ENCODE data around the gene CD300C.

Gene CD300C

GRCh38 chr17:74524653-74525464 lies 21.1 kb downstream of the CD300C start:
- Histone ChIP-seq H3K9me3 (ENCODE audit: insufficient read depth, low read length) (no peaks in the 10 kb centered on the region), H3K9ac (ENCODE audit: low read length) (no peak overlapping the region), H3K79me2 (ENCODE audit: insufficient read depth, low read length) (no peaks in the 10 kb centered on the region), H3F3A (ENCODE audit: insufficient read depth) (no peaks in the 10 kb centered on the region), H3K4me2 (ENCODE audit: low read depth, low read length, poor library complexity, severe bottlenecking) (no peak overlapping the region), H3K36me3 (ENCODE audit: low read length) (no peaks in the 10 kb centered on the region), H3K27ac (ENCODE audit: low read depth, low read length) (no peak overlapping the region), H3K27me3 (ENCODE audit: low read length) (no peaks in the 10 kb centered on the region), H3K4me3 (ENCODE audit: insufficient read depth, low read length, poor library complexity, severe bottlenecking) (no peak overlapping the region), H4K20me1 (ENCODE audit: low read depth, low read length) (no peaks in the 10 kb centered on the region), H3K9me2 (replicated peaks; ENCODE audit: insufficient read depth, low read length) (no peaks in the 10 kb centered on the region), H2AFZ (ENCODE audit: low read depth, low read length, severe bottlenecking) (no peak overlapping the region)
- TF ChIP-seq EZH2phosphoT487 (conservative IDR thresholded peaks at IDR 0.05; ENCODE audit: low read length): no peak
- TF ChIP-seq, protein P1, sequence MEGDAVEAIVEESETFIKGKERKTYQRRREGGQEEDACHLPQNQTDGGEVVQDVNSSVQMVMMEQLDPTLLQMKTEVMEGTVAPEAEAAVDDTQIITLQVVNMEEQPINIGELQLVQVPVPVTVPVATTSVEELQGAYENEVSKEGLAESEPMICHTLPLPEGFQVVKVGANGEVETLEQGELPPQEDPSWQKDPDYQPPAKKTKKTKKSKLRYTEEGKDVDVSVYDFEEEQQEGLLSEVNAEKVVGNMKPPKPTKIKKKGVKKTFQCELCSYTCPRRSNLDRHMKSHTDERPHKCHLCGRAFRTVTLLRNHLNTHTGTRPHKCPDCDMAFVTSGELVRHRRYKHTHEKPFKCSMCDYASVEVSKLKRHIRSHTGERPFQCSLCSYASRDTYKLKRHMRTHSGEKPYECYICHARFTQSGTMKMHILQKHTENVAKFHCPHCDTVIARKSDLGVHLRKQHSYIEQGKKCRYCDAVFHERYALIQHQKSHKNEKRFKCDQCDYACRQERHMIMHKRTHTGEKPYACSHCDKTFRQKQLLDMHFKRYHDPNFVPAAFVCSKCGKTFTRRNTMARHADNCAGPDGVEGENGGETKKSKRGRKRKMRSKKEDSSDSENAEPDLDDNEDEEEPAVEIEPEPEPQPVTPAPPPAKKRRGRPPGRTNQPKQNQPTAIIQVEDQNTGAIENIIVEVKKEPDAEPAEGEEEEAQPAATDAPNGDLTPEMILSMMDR (IDR thresholded peaks at IDR 0.05; ENCODE audit: insufficient read depth, low read length, poor library complexity, severe bottlenecking): no peak

DNA sequence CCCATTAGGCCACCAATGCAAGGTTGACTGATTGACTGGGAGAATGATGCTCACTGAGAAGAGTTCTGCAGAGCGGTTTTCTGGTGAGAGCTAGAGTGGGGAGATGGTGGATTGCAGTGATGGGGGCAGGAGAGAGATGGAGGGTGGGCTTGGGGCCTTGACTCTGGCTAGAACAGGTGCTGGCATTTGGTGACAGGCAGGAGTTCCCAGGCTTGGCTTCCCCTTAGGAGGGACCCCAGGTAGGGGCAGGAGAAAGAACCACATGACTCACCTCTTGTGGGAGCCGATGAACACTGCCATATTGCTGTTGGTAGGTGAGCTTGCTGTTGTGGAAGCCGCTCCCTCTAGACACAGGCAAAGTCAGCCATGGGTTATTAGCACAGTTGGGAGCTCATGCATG lies 22.6 kb downstream of the CD300C start:
- H3F3A ChIP-seq (ENCODE audit: insufficient read depth): no peaks in the 10 kb centered on the region
- no peaks in the 10 kb centered on the region for H4K20me1 ChIP-seq (ENCODE audit: low read depth, low read length)
- no peaks in the 10 kb centered on the region for H3K9me2 ChIP-seq (replicated peaks; ENCODE audit: insufficient read depth, low read length)
- H3K4me2 ChIP-seq (ENCODE audit: low read depth, low read length, poor library complexity, severe bottlenecking): no peak overlapping the region
- H3K27ac ChIP-seq (ENCODE audit: low read depth, low read length): no peak overlapping the region
- H3K9me3 ChIP-seq (ENCODE audit: insufficient read depth, low read length): peaks cover 1% of the 10 kb centered on the region; the same call in 1 of the 2 replicates
- TF ChIP-seq, protein P1 (IDR thresholded peaks at IDR 0.05; ENCODE audit: insufficient read depth, low read length, poor library complexity, severe bottlenecking): no peak
- no peak for TF ChIP-seq EZH2phosphoT487 (conservative IDR thresholded peaks at IDR 0.05; ENCODE audit: low read length)
- H3K4me3 ChIP-seq (ENCODE audit: insufficient read depth, low read length, poor library complexity, severe bottlenecking): no peak overlapping the region
- no peak overlapping the region for H3K9ac ChIP-seq (ENCODE audit: low read length)
- H3K36me3 ChIP-seq (ENCODE audit: low read length): no peaks in the 10 kb centered on the region
- no peaks in the 10 kb centered on the region for H3K27me3 ChIP-seq (ENCODE audit: low read length)
- H2AFZ ChIP-seq (ENCODE audit: low read depth, low read length, severe bottlenecking): no peak overlapping the region
- no peaks in the 10 kb centered on the region for H3K79me2 ChIP-seq (ENCODE audit: insufficient read depth, low read length)

GRCh38 chr17:74522381-74523105 lies 23.4 kb downstream of the CD300C start:
- H3K36me3 ChIP-seq (ENCODE audit: low read length): no peaks in the 10 kb centered on the region
- no peak overlapping the region for H3K27ac ChIP-seq (ENCODE audit: low read depth, low read length)
- H3K79me2 ChIP-seq (ENCODE audit: insufficient read depth, low read length): no peaks in the 10 kb centered on the region
- H3K9ac ChIP-seq (ENCODE audit: low read length): no peak overlapping the region
- H3K27me3 ChIP-seq (ENCODE audit: low read length): no peaks in the 10 kb centered on the region
- H3K4me2 ChIP-seq (ENCODE audit: low read depth, low read length, poor library complexity, severe bottlenecking): no peak overlapping the region
- no peak overlapping the region for H2AFZ ChIP-seq (ENCODE audit: low read depth, low read length, severe bottlenecking)
- no peak for TF ChIP-seq EZH2phosphoT487 (conservative IDR thresholded peaks at IDR 0.05; ENCODE audit: low read length)
- TF ChIP-seq, protein P1 (IDR thresholded peaks at IDR 0.05; ENCODE audit: insufficient read depth, low read length, poor library complexity, severe bottlenecking): no peak
- H3K9me3 ChIP-seq (ENCODE audit: insufficient read depth, low read length): peaks cover 5% of the 10 kb centered on the region; the same call in 1 of the 2 replicates
- no peaks in the 10 kb centered on the region for H3F3A ChIP-seq (ENCODE audit: insufficient read depth)
- no peaks in the 10 kb centered on the region for H3K9me2 ChIP-seq (replicated peaks; ENCODE audit: insufficient read depth, low read length)
- H3K4me3 ChIP-seq (ENCODE audit: insufficient read depth, low read length, poor library complexity, severe bottlenecking): no peak overlapping the region
- H4K20me1 ChIP-seq (ENCODE audit: low read depth, low read length): no peaks in the 10 kb centered on the region

Measured in SU-DHL-6 (cell line).